ENCODE data around the gene CAMK2D. TPM values are rescaled to one million over a fixed set of nuclear protein-coding genes. Genes with fewer than 3 reads are reported as not detected.
A peak's percentile ranks its signal among the peaks of the same experiment; 100 is the strongest.

The CAMK2D gene
- total RNA-seq, 1 donor from 2014 or later = 46.1 TPM

- no peak overlapping the region for H3K27ac ChIP-seq
- ATAC-seq = no peak
- H3K4me1 ChIP-seq = peaks cover under 1% of the 10 kb centered on the region
- DNase-seq = no peak
- intact Hi-C loops (cut with DNase I) = no loop called here
- no peak for TF ChIP-seq CTCF (IDR thresholded peaks at IDR 0.05)
- no peak overlapping the region for H3K4me3 ChIP-seq
- H3K9me3 ChIP-seq = no peaks in the 10 kb centered on the region
- no peaks in the 10 kb centered on the region for H3K27me3 ChIP-seq
- H3K36me3 ChIP-seq = no peaks in the 10 kb centered on the region
Measured at GRCh38 chr4:113582737-113583136, 178.8 kb downstream of the CAMK2D start.

GRCh38 chr4:113579360-113579759 lies 182.2 kb downstream of the CAMK2D start:
- Histone ChIP-seq H3K36me3 (no peaks in the 10 kb centered on the region), H3K9me3 (no peaks in the 10 kb centered on the region), H3K4me3 (no peak overlapping the region), H3K27me3 (no peaks in the 10 kb centered on the region), H3K27ac (no peak overlapping the region), H3K4me1 (peaks cover 15% of the 10 kb centered on the region)
- DNase-seq = no peak
- intact Hi-C loops (cut with DNase I) = no loop called here
- no peak for TF ChIP-seq CTCF (IDR thresholded peaks at IDR 0.05)
- ATAC-seq = no peak

GRCh38 chr4:113576947-113577678 lies 184.4 kb downstream of the CAMK2D start:
- H3K4me1 ChIP-seq = peaks cover 15% of the 10 kb centered on the region
- no peaks in the 10 kb centered on the region for H3K9me3 ChIP-seq
- no peaks in the 10 kb centered on the region for H3K36me3 ChIP-seq
- intact Hi-C loops (cut with DNase I) = no loop called here
- H3K27me3 ChIP-seq = no peaks in the 10 kb centered on the region
- TF ChIP-seq CTCF (IDR thresholded peaks at IDR 0.05) = no peak
- ATAC-seq (no peak), DNase-seq (no peak)
- H3K4me3 ChIP-seq = no peak overlapping the region
- H3K27ac ChIP-seq = no peak overlapping the region

GRCh38 chr4:113575401-113575800 lies 186.1 kb downstream of the CAMK2D start:
- intact Hi-C loops (cut with DNase I) = no loop called here
- Histone ChIP-seq H3K36me3 (no peaks in the 10 kb centered on the region), H3K4me1 (peaks cover 15% of the 10 kb centered on the region), H3K27ac (peak overlapping the region; percentile 49), H3K9me3 (no peaks in the 10 kb centered on the region), H3K4me3 (no peak overlapping the region), H3K27me3 (no peaks in the 10 kb centered on the region)
- no peak for TF ChIP-seq CTCF (IDR thresholded peaks at IDR 0.05)
- no peak for DNase-seq
- no peak for ATAC-seq

GRCh38 chr4:113574636-113575103 lies 186.9 kb downstream of the CAMK2D start:
- H3K36me3 ChIP-seq = no peaks in the 10 kb centered on the region
- no peak for DNase-seq
- peak; percentile 64 for ATAC-seq
- H3K4me1 ChIP-seq = peaks cover 15% of the 10 kb centered on the region
- H3K9me3 ChIP-seq = no peaks in the 10 kb centered on the region
- intact Hi-C loops (cut with DNase I) = no loop called here
- H3K27ac ChIP-seq = peak overlapping the region; percentile 49
- H3K4me3 ChIP-seq = no peak overlapping the region
- no peaks in the 10 kb centered on the region for H3K27me3 ChIP-seq
- no peak for TF ChIP-seq CTCF (IDR thresholded peaks at IDR 0.05)
